GM21447 (cell line): ENCODE data around the gene NDUFA11.

ENCODE experiments used
- ATAC-seq: cut with Tn5 transposase; IDR thresholded peaks from one replicate; pipeline ENCODE4 v1.9.1; 2021; ENCODE audit not compliant: unreplicated experiment

NDUFA11 gene

GRCh38 chr19:5910638-5910907, 7.0 kb upstream of the NDUFA11 start:
- ATAC-seq: no peak

GRCh38 chr19:5908773-5909442, 5.3 kb upstream of the NDUFA11 start:
- no peak for ATAC-seq

- ATAC-seq: no peak
These were observed 3.7 kb upstream of the NDUFA11 start for GRCh38 chr19:5907241-5907640.

- ATAC-seq: no peak
These were observed 1.7 kb upstream of the NDUFA11 start for GRCh38 chr19:5905114-5905778.

- peak; percentile 81 for ATAC-seq
These were observed 943 bp upstream of the NDUFA11 start, which contains the start of gene VMAC for GRCh38 chr19:5904352-5905113. TSS of gene VMAC (plus strand) at chr19:5904872. CDS start at chr19:5904891, 19 bp downstream.

- no peak for ATAC-seq
These were observed 450 bp downstream of the NDUFA11 start for GRCh38 chr19:5903056-5903623.

- no peak for ATAC-seq
These were observed 2.6 kb downstream of the NDUFA11 start for GRCh38 chr19:5900976-5901375.

- ATAC-seq: no peak
These were observed 3.7 kb downstream of the NDUFA11 start for GRCh38 chr19:5899728-5900526.

GRCh38 chr19:5897189-5897969, 6.2 kb downstream of the NDUFA11 start:
- no peak for ATAC-seq

GRCh38 chr19:5896365-5897076, 7.1 kb downstream of the NDUFA11 start:
- ATAC-seq: no peak

GRCh38 chr19:5895890-5896289, 7.7 kb downstream of the NDUFA11 start:
- ATAC-seq: no peak

- ATAC-seq: no peak
These were observed 8.2 kb downstream of the NDUFA11 start for GRCh38 chr19:5895409-5895808.

GRCh38 chr19:5894704-5895349, 8.8 kb downstream of the NDUFA11 start:
- no peak for ATAC-seq

GRCh38 chr19:5893907-5894703, 9.5 kb downstream of the NDUFA11 start:
- ATAC-seq: no peak

GRCh38 chr19:5893296-5893903, 10.2 kb downstream of the NDUFA11 start:
- no peak for ATAC-seq

- ATAC-seq: no peak
These were observed 10.8 kb downstream of the NDUFA11 start for GRCh38 chr19:5892772-5893275.

GRCh38 chr19:5891938-5892771, 11.4 kb downstream of the NDUFA11 start:
- no peak for ATAC-seq
